NCI-H187 treated with DMSO at 0.1 percent for 48 hours (cell line): ENCODE results near the gene SP5.
"Not testable (repeated sequence)": the region's sequence is repeated elsewhere in the genome, so short reads cannot be mapped to it uniquely, and the experiment has no call there.

Experiments used
- DNase-seq: peaks from one replicate; lab custom pipeline; 2025; lab: John Stamatoyannopoulos, UW

SP5 gene

GRCh38 chr2:170739048-170739447 is 23.9 kb downstream of the SP5 start:
- no peak for DNase-seq

GRCh38 chr2:170739507-170740046 is 24.4 kb downstream of the SP5 start:
- DNase-seq, result no peak

GRCh38 chr2:170740660-170741059 is 25.5 kb downstream of the SP5 start:
- DNase-seq, result no peak

GRCh38 chr2:170742000-170742399 is 26.9 kb downstream of the SP5 start:
- DNase-seq, result no peak

GRCh38 chr2:170742896-170743529 is 27.9 kb downstream of the SP5 start:
- DNase-seq, result no peak

- DNase-seq, result no peak
Observed at GRCh38 chr2:170743530-170744239, 28.5 kb downstream of the SP5 start.

- no peak for DNase-seq
Observed at GRCh38 chr2:170744248-170745002, 29.3 kb downstream of the SP5 start.

GRCh38 chr2:170745305-170745704 is 30.2 kb downstream of the SP5 start:
- no peak for DNase-seq

- DNase-seq, result no peak
Observed at GRCh38 chr2:170747921-170748320, 32.8 kb downstream of the SP5 start.

GRCh38 chr2:170751555-170751954 is 36.4 kb downstream of the SP5 start:
- not testable (repeated sequence) for DNase-seq

- no peak for DNase-seq
Observed at GRCh38 chr2:170761572-170761971, 46.4 kb downstream of the SP5 start.

GRCh38 chr2:170762760-170763159 is 47.6 kb downstream of the SP5 start:
- DNase-seq, result no peak

GRCh38 chr2:170763232-170763631 is 48.1 kb downstream of the SP5 start:
- DNase-seq, result no peak

- DNase-seq, result no peak
Observed at GRCh38 chr2:170764880-170765261, 49.7 kb downstream of the SP5 start.

- no peak for DNase-seq
Observed at GRCh38 chr2:170766693-170767092, 51.6 kb downstream of the SP5 start.
